Natural killer cell (primary cell): ENCODE data around the gene PATJ. TPM values are rescaled to one million over a fixed set of nuclear protein-coding genes. Genes with fewer than 3 reads are reported as not detected.
"Not testable (repeated sequence)": the region's sequence is repeated elsewhere in the genome, so short reads cannot be mapped to it uniquely, and the experiment has no call there.

Experiments used
- ATAC-seq, 3 donors: fragments of 150-1000 bp in 2 of 3; fragments of 200-7000 bp in 1 of 3; cut with Tn5 transposase; 1 replicate in 1 of 3; 2 replicates in 2 of 3; pipeline ENCODE4 v1.10.0; 2021; ENCODE audit warnings: mild to moderate bottlenecking in 2 of 3, moderate library complexity in 2 of 3
- DNase-seq, 2 donors: peaks; one replicate each; pipeline versions ENCODE4 v3.0.0 to v3.0.0-alpha.2; 2013 to 2021; ENCODE audit warnings: mixed read lengths in 1 of 2
- H3K27ac ChIP-seq: one replicate; pipeline ENCODE4 v1.5.1; 2013; ENCODE audit warnings: mild to moderate bottlenecking, low read length
- H3K27me3 ChIP-seq: one replicate; pipeline ENCODE4 v1.6.1; 2013; ENCODE audit warnings: low read length; ENCODE audit not compliant: control insufficient read depth, insufficient read depth
- H3K36me3 ChIP-seq: one replicate; pipeline ENCODE4 v1.6.1; 2013; ENCODE audit warnings: low read length; ENCODE audit not compliant: control insufficient read depth, insufficient read depth
- H3K4me1 ChIP-seq: one replicate; pipeline ENCODE4 v1.6.1; 2013; ENCODE audit warnings: low read length; ENCODE audit not compliant: control insufficient read depth, insufficient read depth
- H3K4me3 ChIP-seq: one replicate; pipeline ENCODE4 v1.5.1; 2013; ENCODE audit warnings: low read length
- H3K9me3 ChIP-seq: one replicate; pipeline ENCODE4 v1.6.1; 2013; ENCODE audit warnings: low read length; ENCODE audit not compliant: control insufficient read depth, insufficient read depth
- H3K27ac Mint-ChIP-seq, 2 donors: one replicate each; pipeline ENCODE4 v1.8.0; 2022; ENCODE audit warnings: mild to moderate bottlenecking in 2 of 2, mixed read lengths in 2 of 2, moderate library complexity in 1 of 2
- H3K27me3 Mint-ChIP-seq, 2 donors: one replicate each; pipeline ENCODE4 v1.8.0; 2022; ENCODE audit warnings: low read depth in 2 of 2, mixed read lengths in 2 of 2
- H3K36me3 Mint-ChIP-seq: one replicate; pipeline ENCODE4 v1.8.0; 2022; ENCODE audit warnings: mixed read lengths
- H3K4me1 Mint-ChIP-seq, 2 donors: one replicate each; pipeline ENCODE4 v1.8.0; 2022; ENCODE audit warnings: mixed read lengths in 2 of 2
- H3K4me3 Mint-ChIP-seq: one replicate; pipeline ENCODE4 v1.8.0; 2022; ENCODE audit warnings: mild to moderate bottlenecking, moderate library complexity, mixed read lengths
- H3K9me3 Mint-ChIP-seq, 2 donors: one replicate each; pipeline ENCODE4 v1.8.0; 2022; ENCODE audit warnings: mixed read lengths in 2 of 2
- WGBS: methylation state at CpG from one replicate; pipeline ENCODE4 v1.1.7; 2013; ENCODE audit warnings: missing lambda C conversion rate; ENCODE audit not compliant: insufficient coverage; 5-methylcytosine and 5-hydroxymethylcytosine counted together
- intact Hi-C: fragments of 100-400 bp; cut with micrococcal nuclease; formaldehyde crosslinking; loops from one replicate; pipeline ENCODE4 v1.14.2; 2022
- total RNA-seq, 4 donors: library from RNA; stranded (reverse); fragments of 120-200 nt in 1 of 4; gene quantifications; one replicate each; pipeline versions ENCODE4 v1.2.3 to v1.2.4, GENCODE V29; 2013 to 2022
- TF ChIP-seq, protein P1 (sequence below): fragments of 200-600 bp; IDR thresholded peaks from one replicate; pipeline ENCODE4 v1.8.0; 2022; ENCODE audit warnings: antibody characterized with exemption

PATJ gene
- total RNA-seq, 3 donors from 2014 or later (not counting 1 experiment from before 2014, with no cell fraction given), result 15.0 to 18.5 (median 16.7) TPM

DNA sequence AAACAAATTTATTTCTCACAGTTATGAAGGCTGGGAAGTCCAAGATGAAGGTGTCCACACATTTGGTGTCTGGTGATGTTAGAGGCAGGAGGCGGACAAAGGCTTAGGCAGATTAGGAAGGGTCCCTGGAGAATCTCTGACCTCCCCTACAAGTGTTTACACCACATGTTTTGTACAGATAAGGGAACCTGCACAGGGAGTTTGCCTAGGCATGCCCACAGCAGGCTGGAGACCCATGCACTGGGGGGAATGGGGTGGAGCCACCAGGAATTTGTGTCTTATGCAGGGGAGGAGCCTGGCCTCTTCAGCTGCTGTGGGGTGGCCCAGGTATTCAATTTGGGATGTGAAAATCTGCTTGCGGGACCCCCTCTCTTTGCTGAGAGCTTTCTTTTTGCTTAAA, 131.3 kb downstream of the PATJ start:
- Mint-ChIP-seq H3K9me3 (no peaks in the 10 kb centered on the region), H3K27me3 (no peaks in the 10 kb centered on the region), H3K36me3 (peaks cover 9% of the 10 kb centered on the region), H3K4me3 (no peak overlapping the region), H3K4me1 (no peaks in the 10 kb centered on the region), H3K27ac (no peak overlapping the region)
- H3K27me3 ChIP-seq, result no peaks in the 10 kb centered on the region
- DNase-seq (no peak), ATAC-seq (no peak)
- H3K27ac ChIP-seq, result no peak overlapping the region
- no peak overlapping the region for H3K4me3 ChIP-seq
- TF ChIP-seq, protein P1, sequence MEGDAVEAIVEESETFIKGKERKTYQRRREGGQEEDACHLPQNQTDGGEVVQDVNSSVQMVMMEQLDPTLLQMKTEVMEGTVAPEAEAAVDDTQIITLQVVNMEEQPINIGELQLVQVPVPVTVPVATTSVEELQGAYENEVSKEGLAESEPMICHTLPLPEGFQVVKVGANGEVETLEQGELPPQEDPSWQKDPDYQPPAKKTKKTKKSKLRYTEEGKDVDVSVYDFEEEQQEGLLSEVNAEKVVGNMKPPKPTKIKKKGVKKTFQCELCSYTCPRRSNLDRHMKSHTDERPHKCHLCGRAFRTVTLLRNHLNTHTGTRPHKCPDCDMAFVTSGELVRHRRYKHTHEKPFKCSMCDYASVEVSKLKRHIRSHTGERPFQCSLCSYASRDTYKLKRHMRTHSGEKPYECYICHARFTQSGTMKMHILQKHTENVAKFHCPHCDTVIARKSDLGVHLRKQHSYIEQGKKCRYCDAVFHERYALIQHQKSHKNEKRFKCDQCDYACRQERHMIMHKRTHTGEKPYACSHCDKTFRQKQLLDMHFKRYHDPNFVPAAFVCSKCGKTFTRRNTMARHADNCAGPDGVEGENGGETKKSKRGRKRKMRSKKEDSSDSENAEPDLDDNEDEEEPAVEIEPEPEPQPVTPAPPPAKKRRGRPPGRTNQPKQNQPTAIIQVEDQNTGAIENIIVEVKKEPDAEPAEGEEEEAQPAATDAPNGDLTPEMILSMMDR, result no peak
- intact Hi-C loops, result no loop called here
- H3K9me3 ChIP-seq, result peaks cover 4% of the 10 kb centered on the region
- no peaks in the 10 kb centered on the region for H3K4me1 ChIP-seq
- WGBS, result 100% methylated on average over 2 of the region's 2 CpGs
- H3K36me3 ChIP-seq, result peaks cover 2% of the 10 kb centered on the region

DNA sequence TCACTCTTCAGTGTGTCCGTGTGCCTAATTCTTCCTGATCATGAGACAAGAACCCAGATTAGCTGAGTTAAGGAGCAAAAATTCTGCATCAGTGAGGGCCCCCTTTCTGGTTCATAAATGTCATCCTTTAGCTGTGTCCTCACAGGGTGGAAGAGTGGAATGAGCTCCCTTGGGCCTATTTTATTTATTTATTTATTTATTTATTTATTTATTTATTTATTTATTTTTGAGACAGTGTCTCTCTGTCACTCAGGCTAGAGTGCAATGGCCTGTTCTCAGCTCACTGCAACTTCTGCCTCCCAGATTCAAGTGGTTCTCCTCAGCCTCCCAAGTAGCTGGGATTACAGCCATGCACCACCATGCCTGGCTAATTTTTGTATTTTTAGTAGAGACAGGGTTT, 131.7 kb downstream of the PATJ start:
- Mint-ChIP-seq H3K36me3 (peaks cover 9% of the 10 kb centered on the region), H3K4me3 (no peak overlapping the region), H3K4me1 (no peaks in the 10 kb centered on the region), H3K27ac (no peak overlapping the region), H3K9me3 (no peaks in the 10 kb centered on the region), H3K27me3 (no peaks in the 10 kb centered on the region)
- 100% methylated on average over 1 of the region's 1 CpG for WGBS
- Histone ChIP-seq H3K27ac (no peak overlapping the region), H3K9me3 (peaks cover 4% of the 10 kb centered on the region), H3K4me3 (no peak overlapping the region), H3K27me3 (no peaks in the 10 kb centered on the region), H3K4me1 (no peaks in the 10 kb centered on the region), H3K36me3 (peaks cover 2% of the 10 kb centered on the region)
- ATAC-seq, result no peak
- DNase-seq, result no peak
- TF ChIP-seq, protein P1, result no peak
- intact Hi-C loops, result no loop called here

DNA sequence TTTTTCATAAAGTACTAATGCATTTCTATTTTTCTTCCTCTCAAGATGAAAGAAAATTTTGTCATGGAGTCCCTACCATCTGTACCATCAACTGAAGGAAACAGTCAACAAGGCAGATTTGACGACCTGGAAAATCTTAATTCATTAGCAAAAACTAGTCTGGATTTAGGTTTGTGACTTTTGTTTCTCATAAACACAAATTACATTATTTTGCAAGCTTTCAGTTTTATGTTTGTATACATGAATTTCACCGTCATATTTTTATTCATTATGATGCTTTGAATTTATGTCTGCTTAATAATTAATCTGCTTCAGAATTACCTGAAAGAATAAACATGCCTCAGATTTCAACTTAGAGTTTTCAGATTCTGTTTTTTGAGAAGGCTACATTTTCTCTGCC, 132.9 kb downstream of the PATJ start:
- TF ChIP-seq, protein P1, result no peak
- Histone ChIP-seq H3K9me3 (peaks cover 2% of the 10 kb centered on the region), H3K27ac (no peak overlapping the region), H3K4me3 (no peak overlapping the region), H3K4me1 (no peaks in the 10 kb centered on the region), H3K27me3 (no peaks in the 10 kb centered on the region), H3K36me3 (peaks cover 2% of the 10 kb centered on the region)
- Mint-ChIP-seq H3K36me3 (peaks cover 9% of the 10 kb centered on the region), H3K9me3 (no peaks in the 10 kb centered on the region), H3K4me1 (no peaks in the 10 kb centered on the region), H3K4me3 (no peak overlapping the region), H3K27me3 (no peaks in the 10 kb centered on the region), H3K27ac (no peak overlapping the region)
- no peak for ATAC-seq
- intact Hi-C loops, result no loop called here
- no CpG with 5 or more reads among the region's 2 CpGs for WGBS
- no peak for DNase-seq

DNA sequence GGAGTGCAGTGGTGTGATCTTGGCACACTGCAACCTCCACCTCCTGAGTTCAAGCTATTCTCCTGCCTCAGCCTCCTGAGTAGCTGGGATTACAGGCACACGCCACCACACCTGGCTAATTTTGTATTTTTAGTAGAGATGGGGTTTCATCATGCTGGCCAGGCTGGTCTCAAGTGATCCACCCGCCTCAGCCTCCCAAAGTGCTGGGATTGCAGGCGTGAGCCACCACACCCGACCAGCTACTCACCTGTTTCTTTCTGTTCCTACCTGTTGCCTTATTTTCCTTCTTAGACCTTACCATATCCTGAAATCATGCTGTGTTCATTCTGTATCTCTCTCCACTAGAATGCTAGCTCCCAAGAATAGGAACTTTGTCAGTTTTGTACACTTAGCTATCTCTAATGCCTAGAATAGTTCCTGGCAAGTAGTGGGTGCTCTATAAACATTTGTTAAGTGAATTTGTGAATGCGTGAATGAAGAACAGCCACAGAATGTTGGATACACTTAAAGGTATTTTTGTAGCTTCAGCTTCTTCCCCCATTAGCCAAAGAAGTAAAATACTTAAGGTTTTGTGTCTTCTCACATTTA, 137.7 kb downstream of the PATJ start:
- H3K4me1 Mint-ChIP-seq, ATAC-seq, H3K4me3 Mint-ChIP-seq, H3K4me3 ChIP-seq, H3K9me3 ChIP-seq, H3K4me1 ChIP-seq, H3K27me3 Mint-ChIP-seq, H3K27ac Mint-ChIP-seq, H3K36me3 ChIP-seq, H3K27ac ChIP-seq, H3K9me3 Mint-ChIP-seq, intact Hi-C loops, H3K27me3 ChIP-seq, DNase-seq: not testable (repeated sequence)
- WGBS, result 98% methylated on average over 5 of the region's 5 CpGs
- H3K36me3 Mint-ChIP-seq, result peaks cover 16% of the 10 kb centered on the region
